ENCODE data around the gene RNF220. TPM values are rescaled to one million over a fixed set of nuclear protein-coding genes. Genes with fewer than 3 reads are reported as not detected.

RNF220 gene
- total RNA-seq, 3 donors from 2014 or later = 61.9 to 83.9 (median 72.7) TPM

GRCh38 chr1:44408212-44408582, 3.1 kb downstream of the RNF220 start:
- H3K36me3 ChIP-seq (ENCODE audit: low read depth) = no peaks in the 10 kb centered on the region
- intact Hi-C loops (cut with DNase I, micrococcal nuclease) = no loop called here
- TF ChIP-seq CTCF (IDR thresholded peaks at IDR 0.05) = no peak
- ATAC-seq (no peak), DNase-seq (no peak)
- H3K4me3 ChIP-seq = no peak overlapping the region
- peaks cover 26% of the 10 kb centered on the region for H3K4me1 ChIP-seq (ENCODE audit: low read depth)
- no peaks in the 10 kb centered on the region for H3K9me3 ChIP-seq

GRCh38 chr1:44408632-44409602, 3.9 kb downstream of the RNF220 start:
- intact Hi-C loops (cut with DNase I, micrococcal nuclease) = no loop called here
- no peak for ATAC-seq
- DNase-seq = peak in 1 of 3 donors; percentile 26
- Histone ChIP-seq H3K9me3 (no peaks in the 10 kb centered on the region), H3K4me1 (ENCODE audit: low read depth) (peaks cover 26% of the 10 kb centered on the region), H3K36me3 (ENCODE audit: low read depth) (no peaks in the 10 kb centered on the region), H3K4me3 (no peak overlapping the region)
- no peak for TF ChIP-seq CTCF (IDR thresholded peaks at IDR 0.05)

GRCh38 chr1:44409757-44410156, 4.7 kb downstream of the RNF220 start:
- DNase-seq = no peak
- peaks cover 26% of the 10 kb centered on the region for H3K4me1 ChIP-seq (ENCODE audit: low read depth)
- no peak for TF ChIP-seq CTCF (IDR thresholded peaks at IDR 0.05)
- no peak overlapping the region for H3K4me3 ChIP-seq
- intact Hi-C loops (cut with DNase I, micrococcal nuclease) = no loop called here
- ATAC-seq = no peak
- H3K36me3 ChIP-seq (ENCODE audit: low read depth) = no peaks in the 10 kb centered on the region
- no peaks in the 10 kb centered on the region for H3K9me3 ChIP-seq

GRCh38 chr1:44411861-44412260, 6.8 kb downstream of the RNF220 start:
- Histone ChIP-seq H3K9me3 (no peaks in the 10 kb centered on the region), H3K4me3 (no peak overlapping the region), H3K36me3 (ENCODE audit: low read depth) (no peaks in the 10 kb centered on the region), H3K4me1 (ENCODE audit: low read depth) (peaks cover 11% of the 10 kb centered on the region)
- no peak for DNase-seq
- ATAC-seq = no peak
- TF ChIP-seq CTCF (IDR thresholded peaks at IDR 0.05) = no peak
- intact Hi-C loops (cut with DNase I, micrococcal nuclease) = no loop called here

- no peaks in the 10 kb centered on the region for H3K9me3 ChIP-seq
- intact Hi-C loops (cut with DNase I, micrococcal nuclease) = no loop called here
- H3K36me3 ChIP-seq (ENCODE audit: low read depth) = no peaks in the 10 kb centered on the region
- no peak overlapping the region for H3K4me3 ChIP-seq
- no peak for TF ChIP-seq CTCF (IDR thresholded peaks at IDR 0.05)
- ATAC-seq = no peak
- no peak for DNase-seq
- peaks cover 8% of the 10 kb centered on the region for H3K4me1 ChIP-seq (ENCODE audit: low read depth)
Observed at GRCh38 chr1:44412601-44413000, 7.5 kb downstream of the RNF220 start.

Data from mucosa of descending colon (tissue), 3 donors.